GM12878 (cell line): ENCODE data around the gene CRACDL. TPM values are rescaled to one million over a fixed set of nuclear protein-coding genes. Genes with fewer than 3 reads are reported as not detected.

Experiments
- ATAC-seq: fragments of 200-7000 bp; cut with Tn5 transposase; 3 replicates; pipeline ENCODE4 v1.9.1; 2020; ENCODE audit warnings: mild to moderate bottlenecking, moderate library complexity
- BruUV-seq: library from RNA; stranded (reverse); fragments of 400-500 nt; replicated peaks from 2 replicates; lab custom pipeline; 2021; lab: Mats Ljungman, UMichigan
- CTCF ChIA-PET: fragments of 300-600 bp; sonication (Branson Sonifier 250); formaldehyde crosslinking; extraction: SDS; loops from one replicate; lab custom pipeline; 2021; ENCODE audit warnings: inconsistent platforms; lab: Yijun Ruan, JAX
- POLR2A ChIA-PET: fragments of 350-600 bp; formaldehyde crosslinking; extraction: SDS; loops from one replicate; lab custom pipeline; 2021; ENCODE audit warnings: inconsistent platforms; lab: Charles Lee
- RAD21 ChIA-PET: fragments of 300-600 bp; sonication (Branson Sonifier 250); formaldehyde crosslinking; loops from one replicate; lab custom pipeline; 2023; ENCODE audit warnings: antibody characterized with exemption; ENCODE audit not compliant: unreplicated experiment; lab: Charles Lee
- SMC1A ChIA-PET: fragments of 300-600 bp; sonication (Branson Sonifier 250); formaldehyde crosslinking; loops from one replicate; lab custom pipeline; 2023; ENCODE audit not compliant: unreplicated experiment, uncharacterized antibody; lab: Charles Lee
- DNase-seq: peaks from one replicate; pipeline ENCODE4 v3.0.0-alpha.2; 2011; ENCODE audit warnings: low read depth, low spot score
- FAIRE-seq: peaks from 3 replicates; lab custom pipeline; 2011; peaks lifted over from hg19 to GRCh38; lab: Jason Lieb, UNC
- H2AFZ ChIP-seq: 2 replicates; pipeline ENCODE4 v1.6.0; 2011; ENCODE audit warnings: low read depth, low read length, control low read depth; ENCODE audit not compliant: control insufficient read depth
- H3K27ac ChIP-seq: 2 replicates; pipeline ENCODE4 v1.5.1; 2011; ENCODE audit warnings: control low read depth; ENCODE audit not compliant: control insufficient read depth, insufficient read depth
- H3K27me3 ChIP-seq, 2 experiments: replicated peaks in 1 of 2; 2 replicates each; pipeline versions ENCODE4 v1.6.0 to v1.6.1; 2011; ENCODE audit warnings: low read length in 1 of 2; ENCODE audit not compliant: control insufficient read depth in 2 of 2, insufficient read depth in 2 of 2
- H3K36me3 ChIP-seq, 2 experiments: 2 replicates each; pipeline ENCODE4 v1.5.1; 2011; ENCODE audit warnings: low read length in 1 of 2; ENCODE audit not compliant: control insufficient read depth in 2 of 2, insufficient read depth in 2 of 2
- H3K4me1 ChIP-seq: 2 replicates; pipeline ENCODE4 v1.6.1; 2011; ENCODE audit warnings: mild to moderate bottlenecking, low read length, moderate library complexity, mixed read lengths; ENCODE audit not compliant: control insufficient read depth, insufficient read depth
- H3K4me2 ChIP-seq: 2 replicates; pipeline ENCODE4 v1.6.0; 2011; ENCODE audit warnings: control low read depth; ENCODE audit not compliant: control insufficient read depth, insufficient read depth
- H3K4me3 ChIP-seq: fragments of 200-600 bp; sonication (generic); 2 replicates; pipeline ENCODE4 v1.5.1; 2016
- H3K79me2 ChIP-seq: 2 replicates; pipeline ENCODE4 v1.6.0; 2011; ENCODE audit warnings: low read length; ENCODE audit not compliant: control insufficient read depth, insufficient read depth
- H3K9ac ChIP-seq: 2 replicates; pipeline ENCODE4 v1.8.0; 2011; ENCODE audit warnings: low read length, control low read depth, mixed read lengths; ENCODE audit not compliant: control insufficient read depth, insufficient read depth
- H3K9me3 ChIP-seq: replicated peaks from 3 replicates; pipeline ENCODE4 v1.5.1; 2011; ENCODE audit warnings: mild to moderate bottlenecking, low read length; ENCODE audit not compliant: control insufficient read depth, insufficient read depth
- H4K20me1 ChIP-seq: 2 replicates; pipeline ENCODE4 v1.6.0; 2011; ENCODE audit not compliant: control insufficient read depth, insufficient read depth
- RBBP5 ChIP-seq: fragments of 200-600 bp; sonication (generic); conservative IDR thresholded peaks from 2 replicates; pipeline ENCODE4 v1.6.1; 2016
- REST ChIP-seq: IDR thresholded peaks from 2 replicates; pipeline ENCODE4 v1.6.1; 2012; ENCODE audit warnings: mild to moderate bottlenecking, low read depth, low read length
- WGBS: methylation state at CpG from one replicate; pipeline ENCODE4 v1.1.6; 2016; ENCODE audit warnings: low lambda C conversion rate; ENCODE audit not compliant: insufficient replicate concordance, insufficient coverage; ENCODE audit errors: missing lambda C conversion rate; 5-methylcytosine and 5-hydroxymethylcytosine counted together
- in situ Hi-C: fragments of 300-500 bp; cut with MboI; formaldehyde crosslinking; loops from 9 replicates; pipeline ENCODE4 v1.14.3; 2018; ENCODE audit warnings: mixed read lengths
- intact Hi-C: fragments of 100-400 bp; cut with micrococcal nuclease; formaldehyde crosslinking; loops from one replicate; pipeline ENCODE4 v1.14.2; 2022; ENCODE audit not compliant: unreplicated experiment
- polyA plus RNA-seq, 11 experiments: library from polyadenylated mRNA; depleted of rRNA in 4 of 11; unstranded in 6 of 11; stranded (reverse) in 5 of 11; fragments of >200 nt; fragmentation: Nextera tagmentation in 4 of 11; fragmentation: Illumina TruSeq in 1 of 11; extraction: Ambion mirVana in 4 of 11; extraction: Trizol in 1 of 11; gene quantifications; 1 replicate in 1 of 11; 2 replicates in 10 of 11; pipeline versions ENCODE4 v1.2.1 to v1.2.3, GENCODE V29; 2011 to 2016; ENCODE audit warnings: inconsistent platforms in 2 of 11, missing spikeins in 2 of 11, low read depth in 1 of 11
- total RNA-seq, 4 experiments: library from RNA; depleted of rRNA in 3 of 4; stranded (reverse); fragments of >200 nt in 3 of 4; fragmentation: Illumina TruSeq in 1 of 4; extraction: Trizol in 1 of 4; gene quantifications; 2 replicates each; pipeline versions ENCODE4 v1.2.1 to v1.2.3, GENCODE V29; 2013 to 2021

The CRACDL gene
- total and polyA plus RNA-seq, 10 of the 15 experiments (the other 5 are each of a cell fraction or from before 2014, with no cell fraction given), result 0.03 to 0.72 (median 0.14) TPM

GRCh38 chr2:98787700-98788099 is 148.3 kb downstream of the CRACDL start:
- Histone ChIP-seq H3K27ac (no peak overlapping the region), H3K9ac (no peak overlapping the region), H4K20me1 (no peaks in the 10 kb centered on the region), H3K4me3 (no peak overlapping the region), H3K4me1 (no peaks in the 10 kb centered on the region), H2AFZ (no peak overlapping the region), H3K27me3 (no peaks in the 10 kb centered on the region), H3K79me2 (no peaks in the 10 kb centered on the region), H3K9me3 (no peaks in the 10 kb centered on the region), H3K36me3 (no peaks in the 10 kb centered on the region), H3K4me2 (no peak overlapping the region)
- ChIA-PET RAD21 (no interaction called here), CTCF (no interaction called here), SMC1A (no interaction called here), POLR2A (no interaction called here)
- intact Hi-C loops, result no loop called here
- ATAC-seq (no peak), FAIRE-seq (no peak), DNase-seq (no peak)
- no TSS peak for BruUV-seq
- no peak for TF ChIP-seq REST
- WGBS, result 64% methylated on average over 8 of the region's 8 CpGs
- in situ Hi-C loops, result no loop called here

- ATAC-seq, result no peak
- H3K9ac ChIP-seq, result no peak overlapping the region
- no TSS peak for BruUV-seq
- peak; percentile 43; the same call in 1 of the 2 replicates for TF ChIP-seq REST
- TF ChIP-seq RBBP5, result no peak
- WGBS, result 63% methylated on average over 6 of the region's 6 CpGs
- no peak overlapping the region for H3K4me2 ChIP-seq
- FAIRE-seq, result no peak
- no peak overlapping the region for H3K27ac ChIP-seq
- no peaks in the 10 kb centered on the region for H3K4me1 ChIP-seq
- H3K36me3 ChIP-seq, result no peaks in the 10 kb centered on the region
- H3K79me2 ChIP-seq, result no peaks in the 10 kb centered on the region
- H4K20me1 ChIP-seq, result no peaks in the 10 kb centered on the region
- intact Hi-C loops (no loop called here), in situ Hi-C loops (no loop called here)
- H3K27me3 ChIP-seq, result no peaks in the 10 kb centered on the region
- ChIA-PET SMC1A (interaction anchor here (1.9 kb wide), 1 partner anchor 14 kb away, joined by 6 read pairs; no protein-coding TSS in a partner anchor), RAD21 (no interaction called here), POLR2A (no interaction called here), CTCF (no interaction called here)
- no peak overlapping the region for H2AFZ ChIP-seq
- no peak for DNase-seq
- H3K4me3 ChIP-seq, result no peak overlapping the region
- H3K9me3 ChIP-seq, result peaks cover 3% of the 10 kb centered on the region; the same call in 1 of the 3 replicates
Observed at GRCh38 chr2:98786179-98786578, 149.8 kb downstream of the CRACDL start.
